ENCODE results near the gene NBAS. TPM values are rescaled to one million over a fixed set of nuclear protein-coding genes. Genes with fewer than 3 reads are reported as not detected.

The NBAS gene
- total and polyA plus RNA-seq, 2 of the 4 experiments (the other 2 are of a cell fraction) = 22.3 to 105 TPM

DNA sequence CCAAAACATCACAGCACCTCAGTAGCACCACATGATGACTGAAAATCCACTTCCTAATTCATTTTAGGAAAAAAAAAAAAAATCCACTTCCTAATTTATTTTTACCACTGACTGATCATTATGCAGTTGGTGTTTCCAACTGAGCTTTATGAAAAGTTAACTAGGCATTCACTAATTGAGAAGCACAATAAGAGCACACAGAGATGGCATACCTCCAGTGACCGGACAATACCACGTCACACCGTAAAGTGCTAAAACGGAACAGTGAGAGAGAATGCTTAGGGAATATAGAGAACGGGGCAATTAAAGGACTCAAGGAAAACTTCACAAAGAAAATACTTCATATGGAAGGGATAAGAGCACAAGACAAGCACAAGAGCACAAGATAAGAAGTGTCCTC lies 212.5 kb downstream of the NBAS start:
- peaks cover 3% of the 10 kb centered on the region; the same call in 1 of the 2 replicates for H3K9me1 ChIP-seq (ENCODE audit: insufficient read depth, low read length)
- no peaks in the 10 kb centered on the region for H3K4me1 ChIP-seq (ENCODE audit: control insufficient read depth, insufficient read depth, low read length)
- no peak overlapping the region for H4K91ac ChIP-seq (ENCODE audit: insufficient read depth, low read depth, low read length)
- no peak overlapping the region for H2AFZ ChIP-seq (replicated peaks; ENCODE audit: low read length, poor library complexity)
- TF ChIP-seq POLR2A (IDR thresholded peaks at IDR 0.05; ENCODE audit: low read depth, low read length) = no peak
- no peak overlapping the region for H3K18ac ChIP-seq (ENCODE audit: low read depth, low read length)
- ChIA-PET CTCF (no interaction called here), POLR2A (ENCODE audit: unreplicated experiment) (no interaction called here)
- H3K14ac ChIP-seq (replicated peaks; ENCODE audit: low read depth, low read length) = no peak overlapping the region
- no peak overlapping the region for H2BK120ac ChIP-seq (ENCODE audit: low read depth, low read length)
- H3K27me3 ChIP-seq (ENCODE audit: control insufficient read depth, insufficient read depth, low read length) = no peaks in the 10 kb centered on the region
- H3K27ac ChIP-seq (ENCODE audit: insufficient read depth, low read length) = no peak overlapping the region
- H3K9ac ChIP-seq (ENCODE audit: low read depth, low read length) = no peak overlapping the region
- H2AK5ac ChIP-seq (ENCODE audit: low read depth, low read length) = no peak overlapping the region
- H3K79me1 ChIP-seq (ENCODE audit: low read depth in 1 of 2, low read length in 2 of 2) = peaks cover 4 to 6% of the 10 kb centered on the region in 2 experiments; a peak in 2 of 4 replicates
- H3K23ac ChIP-seq (ENCODE audit: low read depth, low read length) = no peak overlapping the region
- H3K4ac ChIP-seq (ENCODE audit: low read depth, low read length) = no peak overlapping the region
- WGBS, 2 experiments (ENCODE audit: extremely low coverage in 2 of 2, insufficient read length in 1 of 2) = no CpG with 5 or more reads among the region's 5 CpGs
- no peak overlapping the region for H2AK9ac ChIP-seq (replicated peaks; ENCODE audit: low read depth, low read length, poor library complexity)
- no peak overlapping the region for H2BK15ac ChIP-seq (ENCODE audit: low read depth, low read length)
- no TSS peak for BruUV-seq (replicated peaks)
- ATAC-seq (ENCODE audit: low read depth) (no peak), DNase-seq (no peak)
- no peak overlapping the region for H2BK5ac ChIP-seq (ENCODE audit: low read depth, low read length, poor library complexity, severe bottlenecking)
- no peak overlapping the region for H3K4me3 ChIP-seq (ENCODE audit: insufficient read depth, low read depth, low read length)
- H3K9me3 ChIP-seq (ENCODE audit: control insufficient read depth, insufficient read depth, low read length) = peaks cover 2% of the 10 kb centered on the region; the same call in 1 of the 2 replicates
- intact Hi-C loops (cut with micrococcal nuclease) (loop anchor here (5.0 kb wide), 1 partner anchor 41 kb away; no protein-coding TSS in a partner anchor), in situ Hi-C loops (cut with MboI; ENCODE audit: low sequenced_read_pairs) (no loop called here), dilution Hi-C loops (cut with HindIII; ENCODE audit: low sequenced_read_pairs, unreplicated experiment) (no loop called here)
- H3K56ac ChIP-seq (ENCODE audit: extremely low read depth, insufficient read depth, low read length) = no peak overlapping the region
- no peak overlapping the region for H3K4me2 ChIP-seq (ENCODE audit: low read depth, low read length)
- H3K36me3 ChIP-seq (ENCODE audit: control insufficient read depth, insufficient read depth, low read length) = peaks cover 10% of the 10 kb centered on the region
- H2BK20ac ChIP-seq (ENCODE audit: low read depth, low read length) = no peak overlapping the region
- H4K20me1 ChIP-seq (ENCODE audit: insufficient read depth, low read length) = no peaks in the 10 kb centered on the region
- no peak overlapping the region for H4K8ac ChIP-seq (ENCODE audit: low read depth in 2 of 2, low read length in 2 of 2)
- H4K5ac ChIP-seq (ENCODE audit: low read depth, low read length) = no peak overlapping the region

All from IMR-90 (cell line).